Panc1 (cell line): ENCODE measurements around the gene SBK2.

Experiments
- CTCF ChIP-seq: fragments of 450-650 bp; IDR thresholded peaks from 2 replicates; pipeline ENCODE4 v1.5.1; 2017; ENCODE audit warnings: mild to moderate bottlenecking
- POLR2AphosphoS5 ChIP-seq: IDR thresholded peaks from 2 replicates; pipeline ENCODE4 v1.6.1; 2012; ENCODE audit warnings: mild to moderate bottlenecking, low read depth, low read length, moderate library complexity
- REST ChIP-seq, 2 experiments: IDR thresholded peaks; 2 replicates each; pipeline ENCODE4 v1.6.1; 2011 to 2012; ENCODE audit warnings: low read depth in 2 of 2, control low read depth in 1 of 2, low read length in 1 of 2, mild to moderate bottlenecking in 1 of 2, moderate library complexity in 1 of 2; ENCODE audit not compliant: insufficient read depth in 1 of 2
- SIN3A ChIP-seq: IDR thresholded peaks from 2 replicates; pipeline ENCODE4 v1.6.1; 2012; ENCODE audit warnings: low read depth, mild to moderate bottlenecking, low read length, moderate library complexity, borderline replicate concordance; ENCODE audit not compliant: insufficient read depth
- TCF7L2 ChIP-seq: IDR thresholded peaks from 2 replicates; pipeline ENCODE4 v1.6.1; 2011; ENCODE audit warnings: mild to moderate bottlenecking, low read depth, low read length, inconsistent platforms

GRCh38 chr19:55502197-55502952, 34.6 kb downstream of the SBK2 start:
- TF ChIP-seq CTCF (no peak), TCF7L2 (no peak), POLR2AphosphoS5 (no peak), REST (IDR thresholded peaks at IDR 0.05; ENCODE audit: insufficient read depth in 1 of 2, low read depth in 2 of 2, low read length in 1 of 2) (no peak), SIN3A (no peak)
